ENCODE data around the gene ADGRF4.

Gene ADGRF4, protein sequence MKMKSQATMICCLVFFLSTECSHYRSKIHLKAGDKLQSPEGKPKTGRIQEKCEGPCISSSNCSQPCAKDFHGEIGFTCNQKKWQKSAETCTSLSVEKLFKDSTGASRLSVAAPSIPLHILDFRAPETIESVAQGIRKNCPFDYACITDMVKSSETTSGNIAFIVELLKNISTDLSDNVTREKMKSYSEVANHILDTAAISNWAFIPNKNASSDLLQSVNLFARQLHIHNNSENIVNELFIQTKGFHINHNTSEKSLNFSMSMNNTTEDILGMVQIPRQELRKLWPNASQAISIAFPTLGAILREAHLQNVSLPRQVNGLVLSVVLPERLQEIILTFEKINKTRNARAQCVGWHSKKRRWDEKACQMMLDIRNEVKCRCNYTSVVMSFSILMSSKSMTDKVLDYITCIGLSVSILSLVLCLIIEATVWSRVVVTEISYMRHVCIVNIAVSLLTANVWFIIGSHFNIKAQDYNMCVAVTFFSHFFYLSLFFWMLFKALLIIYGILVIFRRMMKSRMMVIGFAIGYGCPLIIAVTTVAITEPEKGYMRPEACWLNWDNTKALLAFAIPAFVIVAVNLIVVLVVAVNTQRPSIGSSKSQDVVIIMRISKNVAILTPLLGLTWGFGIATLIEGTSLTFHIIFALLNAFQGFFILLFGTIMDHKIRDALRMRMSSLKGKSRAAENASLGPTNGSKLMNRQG

DNA sequence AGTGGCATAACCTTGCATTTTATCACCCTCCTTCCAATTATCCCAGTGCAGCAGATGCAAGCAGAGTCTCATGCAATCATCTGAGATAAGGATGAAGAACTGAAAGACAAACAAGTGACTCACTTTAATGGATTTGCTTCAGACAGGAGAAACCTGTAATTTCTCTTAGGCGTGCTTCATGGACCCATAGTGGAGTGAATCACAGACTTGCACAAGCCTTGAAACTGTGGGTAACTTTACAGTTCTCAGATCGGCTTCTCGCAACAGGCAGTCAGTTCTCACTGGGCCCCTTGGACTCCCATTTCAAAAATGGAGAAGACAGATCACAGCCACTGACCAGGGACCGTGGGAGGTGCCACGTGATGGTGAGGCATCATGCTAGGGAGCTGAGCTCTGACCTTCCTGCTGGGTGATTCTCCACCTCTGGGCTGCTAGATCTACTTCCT, at the start of gene ADGRF4:
ADGRF4 (plus strand) TSS at position 239 of the 446 bp plus-strand sequence. CDS start 8,666 bp downstream, outside the sequence.
- no peak for DNase-seq

DNA sequence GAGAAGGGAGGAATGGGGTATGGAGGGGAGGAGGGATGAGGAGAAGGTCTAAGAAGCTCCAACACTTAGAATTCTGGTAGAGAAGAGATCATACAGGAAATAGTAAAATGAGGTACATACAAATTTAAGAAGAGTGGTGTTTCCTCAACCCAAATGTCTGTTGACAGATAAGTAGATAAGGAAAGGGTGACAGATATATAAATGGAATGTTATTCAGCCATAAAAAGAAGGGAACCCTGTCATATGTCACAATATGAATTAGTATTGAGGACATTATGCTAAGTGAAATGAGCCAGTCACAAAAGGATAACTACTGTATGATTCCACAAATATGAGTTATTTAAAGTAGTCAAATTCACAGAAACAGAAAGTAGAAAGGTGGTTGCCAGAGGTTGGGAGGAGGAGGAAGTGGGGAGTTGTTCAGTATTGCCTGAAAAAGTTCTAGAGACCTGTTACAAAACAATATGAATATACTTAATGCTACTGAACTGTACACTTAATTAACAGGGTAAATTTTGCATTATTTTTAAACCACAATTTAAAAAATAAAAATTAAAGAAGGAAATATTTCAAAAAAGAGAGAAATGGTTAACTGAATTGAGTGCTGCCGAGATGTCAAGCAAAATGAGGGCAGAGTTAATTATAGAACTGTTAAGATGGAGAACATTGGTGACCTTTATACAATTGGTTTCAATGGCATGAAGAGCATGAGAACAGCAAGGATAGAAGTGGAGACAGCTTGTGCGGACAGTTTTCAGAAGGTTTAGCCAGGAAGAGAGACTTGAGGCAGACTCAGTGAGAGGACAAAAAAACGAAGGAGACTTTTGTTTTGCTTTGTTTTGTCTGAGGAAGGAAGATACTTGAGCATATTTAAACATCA, 47.6 kb upstream of the ADGRF4 start:
- no peak for DNase-seq

DNA sequence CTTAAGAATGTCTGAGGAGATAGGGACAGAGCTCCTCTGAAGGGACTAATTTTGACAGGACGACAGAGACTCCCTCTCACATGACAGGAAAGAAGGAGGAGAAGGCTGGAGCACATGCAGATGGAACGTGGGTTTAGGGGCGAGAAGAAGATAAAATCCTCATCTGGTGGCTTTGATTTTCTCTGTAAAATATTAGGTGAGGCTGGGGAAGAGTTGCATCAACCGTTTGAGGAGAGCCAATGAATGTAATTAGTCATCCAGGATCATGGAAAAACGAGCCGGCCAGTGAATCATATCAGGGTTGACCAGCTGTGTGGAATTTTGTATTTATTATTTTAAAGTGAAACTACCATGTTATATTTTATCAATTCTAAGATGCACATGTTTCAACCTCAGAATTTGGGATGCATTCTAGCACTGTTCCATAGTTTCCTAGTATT, 46.9 kb upstream of the ADGRF4 start:
- DNase-seq, result no peak

DNA sequence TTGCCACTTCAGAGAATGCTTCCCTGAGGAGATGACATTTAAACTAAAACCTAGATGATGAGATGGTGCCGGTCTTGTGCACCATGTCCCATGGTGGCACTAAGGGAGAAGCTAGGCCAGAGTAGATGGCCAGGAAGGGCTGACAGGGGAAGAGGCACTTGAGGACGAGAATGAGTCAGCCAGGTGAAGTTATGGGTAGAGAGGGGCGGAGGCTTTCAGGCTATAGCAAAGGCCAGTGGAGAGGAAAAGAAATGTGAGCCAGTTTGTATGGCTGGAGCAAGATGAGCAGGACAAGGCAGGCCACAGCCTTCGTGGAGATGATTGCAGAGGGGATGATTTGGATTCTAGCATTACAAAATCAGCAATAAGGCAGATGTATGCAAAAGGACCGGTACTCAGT, 44.7 kb upstream of the ADGRF4 start:
- DNase-seq, result no peak

DNA sequence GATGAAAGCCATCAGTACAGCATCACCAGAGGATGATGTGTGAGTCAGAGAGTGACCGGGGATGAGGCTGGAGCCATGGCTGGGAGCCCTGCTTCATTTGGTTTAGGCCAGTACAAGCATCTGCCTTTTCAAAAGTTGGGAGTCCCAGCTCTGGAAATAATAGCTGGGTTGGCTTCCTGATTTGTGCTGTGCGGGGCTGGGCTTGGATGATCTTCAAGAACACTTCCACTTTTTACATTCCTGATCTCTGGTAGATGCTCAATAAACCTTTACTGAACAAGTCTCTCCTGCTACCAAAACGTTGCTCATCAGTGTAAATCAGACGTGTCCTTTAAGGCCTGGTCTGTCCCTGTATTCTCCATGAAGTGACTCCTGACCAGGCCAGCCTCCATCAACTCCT, 44.1 kb upstream of the ADGRF4 start:
- no peak for DNase-seq

DNA sequence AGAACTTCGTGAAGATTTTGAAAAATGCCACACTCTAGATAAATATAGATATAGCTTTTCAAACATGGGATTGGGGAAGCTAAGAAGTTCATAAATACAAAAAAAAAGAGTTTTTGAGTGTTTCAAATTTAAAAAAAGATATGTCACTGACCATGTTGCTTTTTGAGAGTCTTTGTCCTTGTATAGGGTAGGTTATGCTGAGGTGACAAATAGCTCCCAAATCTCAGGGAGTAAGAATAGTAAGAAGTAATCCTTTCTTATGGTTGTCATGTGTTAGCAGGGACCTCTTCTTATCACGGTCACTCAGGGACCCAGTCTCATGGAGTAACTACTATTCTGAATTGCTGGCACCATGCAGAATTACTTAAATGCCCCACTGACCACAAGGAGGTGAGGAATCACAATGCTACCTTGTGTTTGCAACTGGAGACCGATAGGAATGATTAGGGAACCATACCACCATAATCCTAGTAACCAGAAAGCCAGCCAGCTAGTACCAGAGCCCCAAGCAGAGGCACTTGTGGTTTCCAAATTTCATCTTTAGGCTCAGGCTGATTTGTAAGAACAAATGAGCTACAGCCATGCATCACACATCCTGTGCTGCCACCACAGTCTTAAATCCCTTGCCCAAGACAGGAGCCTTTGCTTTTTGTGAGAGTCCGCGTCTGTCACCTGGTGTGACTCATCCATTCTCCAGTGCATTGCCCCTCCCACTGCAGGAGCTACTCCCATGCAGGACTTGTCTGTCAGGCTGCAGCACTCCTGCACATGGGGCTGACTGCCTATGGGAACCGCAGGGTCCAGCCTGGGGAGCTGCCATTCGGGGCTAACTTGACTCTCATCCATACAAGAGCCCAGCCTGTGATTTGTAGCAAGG, 42.4 kb upstream of the ADGRF4 start:
- DNase-seq, result no peak

DNA sequence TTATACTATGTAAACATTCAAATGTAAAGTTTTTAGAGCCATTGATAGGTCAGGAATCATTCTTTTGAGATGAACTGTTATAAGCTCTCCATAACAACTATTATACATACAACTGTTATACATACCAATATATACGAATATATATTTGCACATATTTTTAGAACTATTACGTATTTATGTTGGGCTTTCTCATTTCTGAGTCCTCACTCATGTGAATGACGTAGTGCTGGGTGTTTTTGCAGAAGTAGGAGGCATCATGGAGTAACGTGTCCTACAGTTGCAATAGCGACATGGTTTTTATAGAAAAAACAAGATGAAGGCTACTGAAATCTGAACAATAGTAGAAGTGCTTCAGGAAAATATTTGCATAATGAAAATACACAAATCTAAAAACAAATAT, 36.4 kb upstream of the ADGRF4 start:
- no peak for DNase-seq

DNA sequence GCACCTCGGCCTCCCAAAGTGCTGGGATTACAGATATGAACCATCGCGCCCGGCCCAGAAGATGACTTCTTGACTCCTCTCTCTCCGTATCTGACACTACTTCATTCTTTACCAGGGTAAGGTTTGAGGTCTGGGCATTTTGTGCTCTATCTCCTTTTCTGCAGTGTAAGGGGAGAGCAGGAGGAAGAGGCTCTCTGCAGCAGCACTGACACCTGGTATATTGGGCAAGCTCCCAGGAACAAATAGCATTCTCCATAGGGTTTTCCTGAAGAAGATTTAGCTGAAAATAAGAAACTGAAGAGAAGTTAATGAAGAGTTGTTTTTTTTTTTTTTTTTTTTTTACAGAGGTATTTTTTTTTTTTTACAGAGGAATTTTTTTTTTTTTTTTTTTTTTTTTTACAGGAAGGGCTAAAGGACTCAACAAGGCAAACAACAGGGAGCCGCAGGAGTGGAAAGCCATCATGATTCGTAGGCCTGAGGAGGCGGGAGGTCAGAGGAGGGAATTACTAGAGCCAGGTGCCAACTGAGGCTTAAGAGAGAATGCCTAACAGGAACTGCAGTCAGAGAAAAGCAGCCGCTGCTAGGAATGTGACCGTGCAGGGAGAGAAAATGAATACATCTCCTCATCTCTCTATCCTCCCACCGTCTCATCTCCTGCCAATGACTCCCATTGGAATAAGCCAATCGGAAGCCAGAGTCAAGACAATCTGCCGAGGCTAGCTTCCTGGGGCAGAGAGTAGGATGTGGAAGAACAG, 34.7 kb upstream of the ADGRF4 start:
- no peak for DNase-seq

DNA sequence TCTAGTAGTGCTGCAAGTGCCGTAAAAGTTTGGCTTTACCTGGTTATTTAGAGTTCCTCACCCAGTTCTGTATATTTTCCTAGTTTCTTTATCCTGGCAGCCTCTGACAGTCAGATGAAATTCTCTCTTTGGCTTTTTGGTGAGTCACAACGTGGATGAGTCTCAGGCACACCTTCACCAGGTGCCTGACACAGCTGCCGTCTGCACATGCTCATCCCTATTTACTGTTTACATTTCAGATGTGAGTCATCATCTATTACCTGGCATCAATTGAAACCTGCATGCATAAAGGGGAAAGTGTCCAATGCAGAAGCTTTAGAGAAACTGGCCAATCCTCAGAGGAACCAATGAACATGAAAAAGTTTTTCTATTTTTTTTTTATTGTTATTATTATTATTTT, 33.3 kb upstream of the ADGRF4 start:
- DNase-seq, result no peak

DNA sequence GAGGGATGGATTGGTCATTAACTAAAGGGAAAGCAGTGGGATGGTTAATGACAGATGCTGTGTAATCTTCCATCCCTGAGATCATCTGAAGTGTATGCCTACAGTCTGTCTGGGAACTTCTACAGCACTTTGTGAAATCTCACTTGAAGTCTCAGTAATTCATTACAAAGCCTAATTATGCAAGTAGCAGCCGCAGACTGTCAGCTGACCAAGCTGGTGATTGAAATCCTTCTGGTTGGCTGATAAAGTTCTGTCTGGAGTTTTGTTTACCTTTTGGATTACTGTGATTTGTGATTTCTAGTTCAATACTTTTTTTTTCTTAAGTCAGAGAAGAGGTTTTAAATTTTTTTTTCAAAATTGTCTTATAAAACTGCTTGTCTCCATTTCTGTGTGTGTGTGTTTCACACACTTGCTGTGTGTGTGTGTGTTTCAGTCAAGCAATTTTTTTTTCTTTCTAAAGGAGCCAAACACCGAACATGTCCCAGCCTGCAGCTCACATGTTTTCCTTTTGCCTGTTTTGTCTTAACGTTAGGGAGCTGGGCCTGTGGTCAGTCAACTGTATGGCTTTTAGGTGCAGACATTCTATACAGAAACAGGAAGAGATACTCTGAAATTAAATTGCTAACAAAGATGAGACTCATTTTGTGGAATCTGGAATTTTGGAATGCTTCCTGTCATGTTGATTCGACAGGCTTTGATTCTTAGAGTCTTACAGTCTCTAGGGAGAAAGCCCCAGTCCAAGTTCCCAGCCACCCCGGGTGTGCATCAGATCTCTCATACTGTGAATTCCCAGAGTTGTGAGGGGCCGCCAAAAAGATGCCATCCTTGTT, 28.5 kb upstream of the ADGRF4 start:
- DNase-seq, result no peak

DNA sequence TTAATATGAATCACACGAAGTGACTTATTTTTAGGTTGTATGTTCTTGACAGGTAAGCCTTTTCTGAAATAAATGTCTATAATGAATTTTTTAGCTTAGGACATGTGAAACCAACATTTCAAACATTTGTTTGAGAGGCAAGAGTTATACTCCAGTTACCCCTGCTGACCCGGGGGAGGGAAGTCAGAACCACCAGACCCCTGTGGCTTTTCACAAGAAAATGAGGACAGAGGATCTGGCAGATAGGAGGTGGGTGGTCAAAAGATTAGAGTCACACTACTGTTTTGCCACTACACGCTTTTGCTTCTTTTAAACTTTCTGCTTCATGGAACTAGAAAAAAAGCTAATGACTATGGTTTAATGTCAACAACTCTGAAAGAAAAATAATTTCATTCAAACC, 27.5 kb upstream of the ADGRF4 start:
- no peak for DNase-seq

DNA sequence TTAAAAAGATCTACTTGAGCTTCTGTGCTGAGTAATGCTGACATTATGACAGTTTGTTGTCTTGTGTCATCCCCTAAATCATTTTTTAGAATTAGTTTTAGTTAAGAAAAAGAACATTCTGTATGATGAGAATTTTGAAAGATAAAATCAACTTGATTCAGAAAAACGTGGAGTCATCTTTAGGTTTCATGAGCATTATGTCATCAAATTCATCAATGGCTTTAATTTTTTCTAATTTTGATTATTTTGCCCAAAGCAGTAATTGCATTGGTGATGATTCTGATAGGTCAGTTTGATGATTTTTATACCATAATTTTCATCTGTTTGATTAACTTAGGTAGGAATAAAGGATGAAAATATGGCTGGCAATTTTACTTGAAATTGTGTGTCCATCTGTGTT, 26.6 kb upstream of the ADGRF4 start:
- no peak for DNase-seq

DNA sequence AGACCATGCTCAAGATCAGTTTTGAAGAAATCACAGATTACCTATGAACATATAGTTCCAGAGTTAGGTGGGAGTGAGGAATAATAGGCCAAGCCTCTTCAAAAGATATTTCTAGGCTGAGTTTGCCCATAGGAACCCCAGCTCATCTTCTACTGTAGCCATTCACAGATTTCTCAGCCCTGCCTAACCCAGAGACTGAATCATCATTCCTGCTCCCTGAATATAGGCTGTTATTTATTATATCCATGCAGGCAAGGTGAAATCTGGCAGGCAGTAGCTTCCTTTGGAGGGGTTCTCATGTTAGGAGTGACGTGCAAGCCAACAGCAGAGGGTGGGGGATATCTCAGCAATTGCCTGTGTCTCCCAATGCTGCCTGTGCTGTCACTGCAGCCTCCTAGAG, 25.6 kb upstream of the ADGRF4 start:
- no peak for DNase-seq

DNA sequence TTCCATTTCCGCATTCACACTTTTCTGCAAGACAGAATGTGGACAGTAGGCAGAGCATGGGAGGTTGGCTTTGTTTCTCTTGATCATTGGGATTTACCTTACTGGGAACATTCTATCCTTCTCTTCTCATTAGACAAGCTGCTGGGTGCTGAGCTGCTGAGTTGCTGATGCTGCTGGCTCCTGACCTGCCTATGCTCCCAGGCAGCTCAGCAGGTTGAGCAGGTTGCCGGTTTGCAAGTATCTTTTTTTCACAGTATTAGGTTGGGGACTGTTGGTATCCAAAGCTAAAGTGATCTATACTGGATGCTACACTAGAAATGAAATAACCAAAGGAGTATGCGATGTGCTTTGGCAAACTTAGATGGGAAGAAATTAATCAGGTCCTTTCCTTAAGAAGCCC, 23.7 kb upstream of the ADGRF4 start:
- no peak for DNase-seq

DNA sequence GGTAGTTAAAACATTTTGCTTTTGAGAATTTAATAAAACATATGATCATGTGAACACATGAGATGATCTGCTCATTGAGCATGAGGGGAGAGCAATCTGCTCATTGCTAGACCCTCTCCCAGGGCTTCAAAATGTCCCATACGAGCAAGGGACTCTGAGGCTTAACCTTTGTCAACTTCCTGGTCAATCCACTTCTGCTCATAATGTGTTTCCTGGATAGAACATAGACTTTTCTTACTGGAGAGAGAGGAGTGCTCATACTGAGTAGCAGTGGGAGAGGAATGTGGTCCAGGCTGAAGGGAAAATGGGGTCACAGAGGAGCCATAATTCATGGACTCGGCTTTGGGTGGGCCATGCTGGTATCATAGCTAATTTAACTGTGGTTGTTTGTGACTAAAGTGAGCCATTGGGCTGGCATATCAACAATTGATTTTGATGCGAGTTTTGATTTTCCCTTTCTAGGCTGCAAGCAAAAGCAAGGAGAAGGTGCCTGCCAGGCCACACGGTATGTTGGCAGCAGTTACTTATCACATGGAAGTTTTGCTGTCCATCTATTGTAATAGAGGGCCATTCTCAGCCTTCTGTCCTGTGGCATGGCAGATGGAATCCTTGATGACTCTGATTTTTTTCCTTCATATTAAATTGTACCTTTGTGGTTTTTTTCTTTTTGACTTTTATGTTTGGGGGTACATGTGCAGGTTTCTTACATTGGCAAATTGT, 20.8 kb upstream of the ADGRF4 start:
- no peak for DNase-seq

DNA sequence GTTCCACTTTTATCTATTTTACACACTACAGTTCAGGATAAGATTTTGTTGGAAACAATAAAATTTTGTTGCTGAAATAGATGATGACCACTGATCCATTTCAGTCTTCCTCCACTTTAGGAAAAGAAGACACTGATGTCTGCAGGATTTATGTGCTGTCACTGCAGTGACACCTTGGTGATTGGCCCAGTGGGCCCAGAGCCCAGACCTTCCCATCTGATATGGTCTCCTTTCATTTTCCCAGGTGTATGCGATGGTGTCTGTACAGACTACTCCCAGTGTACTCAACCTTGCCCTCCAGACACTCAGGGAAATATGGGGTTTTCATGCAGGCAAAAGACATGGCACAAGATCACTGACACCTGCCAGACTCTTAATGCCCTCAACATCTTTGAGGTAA, 19.6 kb upstream of the ADGRF4 start:
- no peak for DNase-seq

DNA sequence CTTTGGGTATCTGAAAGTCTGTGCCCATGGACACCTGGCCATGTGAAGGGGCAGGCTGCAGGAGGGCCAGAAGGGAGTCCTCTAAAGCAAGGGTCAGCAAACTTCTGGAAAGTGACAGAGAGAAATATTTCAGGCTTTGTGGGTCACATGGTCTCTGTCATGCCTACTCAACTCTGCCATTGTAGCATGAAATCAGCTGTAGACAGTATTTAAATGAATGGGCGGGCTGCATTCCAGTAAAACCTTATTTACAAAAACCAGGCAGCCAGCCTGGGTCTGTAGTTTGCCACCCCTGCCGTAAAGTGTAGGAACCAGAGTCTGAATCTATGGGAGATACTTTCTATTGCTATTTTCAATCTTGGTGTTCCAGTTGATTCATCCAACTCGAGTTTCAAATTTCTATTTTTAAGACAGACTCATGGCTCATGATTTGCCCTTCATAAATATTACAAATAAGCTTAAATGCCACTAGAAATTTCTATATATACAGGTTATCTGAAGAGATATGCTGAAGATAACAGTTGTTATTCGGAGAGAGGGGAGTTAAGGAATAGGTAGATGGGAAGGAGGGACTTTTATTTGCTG, 19.0 kb upstream of the ADGRF4 start:
- DNase-seq, result no peak

DNA sequence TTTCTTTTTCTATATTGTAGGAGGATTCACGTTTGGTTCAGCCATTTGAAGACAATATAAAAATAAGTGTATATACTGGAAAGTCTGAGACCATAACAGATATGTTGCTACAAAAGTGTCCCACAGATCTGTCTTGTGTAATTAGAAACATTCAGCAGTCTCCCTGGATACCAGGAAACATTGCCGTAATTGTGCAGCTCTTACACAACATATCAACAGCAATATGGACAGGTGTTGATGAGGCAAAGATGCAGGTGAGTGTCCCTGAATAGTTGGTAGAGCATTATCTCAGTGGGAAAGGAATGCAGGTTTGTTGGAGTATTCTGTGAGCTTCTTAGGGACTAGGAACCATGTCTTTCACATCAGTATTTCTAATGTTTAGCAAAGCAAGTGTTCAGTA, 18.3 kb upstream of the ADGRF4 start:
- DNase-seq, result no peak

DNA sequence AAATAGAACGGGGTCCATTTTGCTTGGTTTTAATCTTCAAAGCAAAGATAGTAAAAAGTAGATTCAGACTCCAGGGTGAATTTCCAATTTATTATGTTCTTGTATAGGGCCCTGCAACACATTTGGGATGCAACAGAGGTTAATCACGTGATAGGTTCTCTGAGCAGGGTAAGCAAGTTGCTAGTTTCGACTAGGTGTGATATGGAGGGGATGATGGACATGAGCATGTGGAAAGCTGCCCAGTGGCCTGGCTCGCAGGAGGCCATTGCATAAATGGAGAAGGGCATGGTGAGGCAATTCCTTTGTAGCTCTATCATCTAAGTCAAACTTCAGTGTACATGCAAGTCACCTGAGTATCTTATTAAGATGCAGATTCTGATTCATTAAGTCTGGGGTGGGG, 17.7 kb upstream of the ADGRF4 start:
- no peak for DNase-seq
